Urothelium cell line (cell line): ENCODE results near the gene NINL.
"Not testable (repeated sequence)": the region's sequence is repeated elsewhere in the genome, so short reads cannot be mapped to it uniquely, and the experiment has no call there.

Experiments
- DNase-seq: peaks from one replicate; pipeline ENCODE4 v3.0.0; 2011; ENCODE audit warnings: low spot score, mixed read lengths
- FAIRE-seq: peaks from 2 replicates; lab custom pipeline; 2011; peaks lifted over from hg19 to GRCh38; lab: Jason Lieb, UNC

Gene NINL

GRCh38 chr20:25584905-25585704 lies at the start of gene NINL:
Gene NINL (minus strand): TSS chr20:25585531. CDS start chr20:25526587, 58,944 bp downstream.
- FAIRE-seq = peak; percentile 84
- DNase-seq = peak; percentile 91

GRCh38 chr20:25632940-25633790 lies 47.8 kb upstream of the NINL start:
- DNase-seq (no peak), FAIRE-seq (no peak)

GRCh38 chr20:25630615-25631014 lies 45.3 kb upstream of the NINL start:
- DNase-seq, FAIRE-seq: not testable (repeated sequence)

- FAIRE-seq (no peak), DNase-seq (no peak)
Measured at GRCh38 chr20:25629816-25630499, 44.6 kb upstream of the NINL start.

- no peak for FAIRE-seq
- DNase-seq = no peak
Measured at GRCh38 chr20:25626779-25627178, 41.4 kb upstream of the NINL start.

GRCh38 chr20:25624500-25624939 lies 39.2 kb upstream of the NINL start:
- DNase-seq = no peak
- no peak for FAIRE-seq

- peak; percentile 98 for DNase-seq
- FAIRE-seq = no peak
Measured at GRCh38 chr20:25623736-25624499, 38.6 kb upstream of the NINL start, which contains the start of gene NANP. Gene NANP (minus strand): TSS chr20:25624014. CDS start chr20:25623948, 66 bp downstream.

GRCh38 chr20:25623225-25623735 lies 37.9 kb upstream of the NINL start:
- no peak for FAIRE-seq

GRCh38 chr20:25622450-25623224 lies 37.3 kb upstream of the NINL start:
- DNase-seq (peak; percentile 12), FAIRE-seq (no peak)

More at GRCh38 chr20:25623225-25623735, 37.9 kb upstream of the NINL start:
- DNase-seq = peak; percentile 44

- FAIRE-seq (no peak), DNase-seq (no peak)
Measured at GRCh38 chr20:25622049-25622448, 36.7 kb upstream of the NINL start.

- FAIRE-seq (no peak), DNase-seq (no peak)
Measured at GRCh38 chr20:25619514-25619913, 34.2 kb upstream of the NINL start.

GRCh38 chr20:25608774-25609173 lies 23.4 kb upstream of the NINL start:
- no peak for DNase-seq
- FAIRE-seq = no peak

GRCh38 chr20:25606094-25606695 lies 20.9 kb upstream of the NINL start:
- no peak for FAIRE-seq
- no peak for DNase-seq

GRCh38 chr20:25605148-25605547 lies 19.8 kb upstream of the NINL start:
- no peak for FAIRE-seq

GRCh38 chr20:25604611-25605010 lies 19.3 kb upstream of the NINL start:
- no peak for FAIRE-seq
- DNase-seq = no peak

More at GRCh38 chr20:25605148-25605547, 19.8 kb upstream of the NINL start:
- no peak for DNase-seq

GRCh38 chr20:25602914-25603309 lies 17.6 kb upstream of the NINL start:
- not testable (repeated sequence) for DNase-seq, FAIRE-seq

GRCh38 chr20:25602191-25602913 lies 17.0 kb upstream of the NINL start:
- FAIRE-seq, DNase-seq: not testable (repeated sequence)

- peak; percentile 97 for FAIRE-seq
- DNase-seq = no peak
Measured at GRCh38 chr20:25601659-25602058, 16.3 kb upstream of the NINL start.
